ENCODE results near the gene OBSL1. TPM values are rescaled to one million over a fixed set of nuclear protein-coding genes. Genes with fewer than 3 reads are reported as not detected.

The OBSL1 gene
- total and polyA plus RNA-seq, 2 of the 4 experiments (the other 2 are of a cell fraction) = 21.5 to 51.2 TPM

GRCh38 chr2:219607931-219608330 is 36.6 kb upstream of the OBSL1 start:
- CTCF ChIA-PET = no interaction called here
- WGBS, 2 experiments (ENCODE audit: extremely low coverage in 2 of 2, insufficient read length in 1 of 2) = 93% methylated on average over 8 of the region's 15 CpGs; no CpG with 5 or more reads in 1 of the 2 experiments

More at GRCh38 chr2:219607931-219608330, 36.6 kb upstream of the OBSL1 start:
- Histone ChIP-seq H3K23ac (ENCODE audit: low read depth, low read length) (no peak overlapping the region), H2BK5ac (ENCODE audit: low read depth, low read length, poor library complexity, severe bottlenecking) (no peak overlapping the region), H2AFZ (replicated peaks; ENCODE audit: low read length, poor library complexity) (no peak overlapping the region), H3K18ac (ENCODE audit: low read depth, low read length) (no peak overlapping the region), H2BK120ac (ENCODE audit: low read depth, low read length) (no peak overlapping the region), H3K14ac (replicated peaks; ENCODE audit: low read depth, low read length) (no peak overlapping the region), H3K27me3 (ENCODE audit: control insufficient read depth, insufficient read depth, low read length) (no peaks in the 10 kb centered on the region), H3K79me1 (ENCODE audit: low read depth in 1 of 2, low read length in 2 of 2) (no peaks in the 10 kb centered on the region; a peak in 1 of 4 replicates), H3K4me2 (ENCODE audit: low read depth, low read length) (no peak overlapping the region), H4K5ac (ENCODE audit: low read depth, low read length) (no peak overlapping the region), H4K8ac (ENCODE audit: low read depth in 2 of 2, low read length in 2 of 2) (no peak overlapping the region), H3K4me1 (ENCODE audit: control insufficient read depth, insufficient read depth, low read length) (no peaks in the 10 kb centered on the region), H3K36me3 (ENCODE audit: control insufficient read depth, insufficient read depth, low read length) (peaks cover 51% of the 10 kb centered on the region), H4K20me1 (ENCODE audit: insufficient read depth, low read length) (no peaks in the 10 kb centered on the region), H2AK5ac (ENCODE audit: low read depth, low read length) (no peak overlapping the region), H3K9ac (ENCODE audit: low read depth, low read length) (no peak overlapping the region), H3K27ac (ENCODE audit: insufficient read depth, low read length) (no peak overlapping the region), H2BK15ac (ENCODE audit: low read depth, low read length) (no peak overlapping the region), H4K91ac (ENCODE audit: insufficient read depth, low read depth, low read length) (no peak overlapping the region), H2BK20ac (ENCODE audit: low read depth, low read length) (no peak overlapping the region), H2AK9ac (replicated peaks; ENCODE audit: low read depth, low read length, poor library complexity) (no peak overlapping the region), H3K9me3 (ENCODE audit: control insufficient read depth, insufficient read depth, low read length) (no peaks in the 10 kb centered on the region), H3K56ac (ENCODE audit: extremely low read depth, insufficient read depth, low read length) (no peak overlapping the region), H3K4ac (ENCODE audit: low read depth, low read length) (no peak overlapping the region), H3K4me3 (ENCODE audit: insufficient read depth, low read depth, low read length) (no peak overlapping the region), H3K9me1 (ENCODE audit: insufficient read depth, low read length) (no peaks in the 10 kb centered on the region)
- DNase-seq (no peak), ATAC-seq (ENCODE audit: low read depth) (no peak)
- dilution Hi-C loops (cut with HindIII; ENCODE audit: low sequenced_read_pairs, unreplicated experiment) = no loop called here
- in situ Hi-C loops (cut with MboI; ENCODE audit: low sequenced_read_pairs) = no loop called here
- POLR2A ChIA-PET (ENCODE audit: unreplicated experiment) = no interaction called here
- intact Hi-C loops (cut with micrococcal nuclease) = no loop called here
- BruUV-seq (replicated peaks) = no TSS peak
- TF ChIP-seq SMC3 (IDR thresholded peaks at IDR 0.05; ENCODE audit: low read depth, low read length) = no peak
- no peak for TF ChIP-seq MAZ (IDR thresholded peaks at IDR 0.05; ENCODE audit: borderline replicate concordance, low read depth, low read length)
- TF ChIP-seq ELK1 (IDR thresholded peaks at IDR 0.05; ENCODE audit: borderline replicate concordance, low read depth, low read length) = no peak
